Astrocyte (in vitro differentiated cells and primary cell): ENCODE measurements around the gene KIAA1328.

Experiments
- CTCF ChIP-seq: IDR thresholded peaks from 2 replicates; pipeline ENCODE4 v1.5.1; 2011; ENCODE audit warnings: low read depth, mild to moderate bottlenecking, inconsistent platforms, low read length, moderate library complexity; ENCODE audit not compliant: insufficient read depth
- EZH2 ChIP-seq: IDR thresholded peaks from 2 replicates; pipeline ENCODE4 v1.6.1; 2012; ENCODE audit warnings: mild to moderate bottlenecking, low read length, inconsistent platforms; ENCODE audit not compliant: insufficient read depth

- TF ChIP-seq CTCF = no peak
- TF ChIP-seq EZH2 = no peak
These were observed 89.0 kb downstream of the KIAA1328 start for GRCh38 chr18:36917907-36918306.
